NCI-H2081 treated with DMSO at 0.1 percent for 48 hours (cell line): ENCODE data around the gene SLC6A8.
"Not testable (repeated sequence)": the region's sequence is repeated elsewhere in the genome, so short reads cannot be mapped to it uniquely, and the experiment has no call there.

ENCODE experiments used
- DNase-seq: peaks from one replicate; lab custom pipeline; 2025; lab: John Stamatoyannopoulos, UW

Gene SLC6A8

DNA sequence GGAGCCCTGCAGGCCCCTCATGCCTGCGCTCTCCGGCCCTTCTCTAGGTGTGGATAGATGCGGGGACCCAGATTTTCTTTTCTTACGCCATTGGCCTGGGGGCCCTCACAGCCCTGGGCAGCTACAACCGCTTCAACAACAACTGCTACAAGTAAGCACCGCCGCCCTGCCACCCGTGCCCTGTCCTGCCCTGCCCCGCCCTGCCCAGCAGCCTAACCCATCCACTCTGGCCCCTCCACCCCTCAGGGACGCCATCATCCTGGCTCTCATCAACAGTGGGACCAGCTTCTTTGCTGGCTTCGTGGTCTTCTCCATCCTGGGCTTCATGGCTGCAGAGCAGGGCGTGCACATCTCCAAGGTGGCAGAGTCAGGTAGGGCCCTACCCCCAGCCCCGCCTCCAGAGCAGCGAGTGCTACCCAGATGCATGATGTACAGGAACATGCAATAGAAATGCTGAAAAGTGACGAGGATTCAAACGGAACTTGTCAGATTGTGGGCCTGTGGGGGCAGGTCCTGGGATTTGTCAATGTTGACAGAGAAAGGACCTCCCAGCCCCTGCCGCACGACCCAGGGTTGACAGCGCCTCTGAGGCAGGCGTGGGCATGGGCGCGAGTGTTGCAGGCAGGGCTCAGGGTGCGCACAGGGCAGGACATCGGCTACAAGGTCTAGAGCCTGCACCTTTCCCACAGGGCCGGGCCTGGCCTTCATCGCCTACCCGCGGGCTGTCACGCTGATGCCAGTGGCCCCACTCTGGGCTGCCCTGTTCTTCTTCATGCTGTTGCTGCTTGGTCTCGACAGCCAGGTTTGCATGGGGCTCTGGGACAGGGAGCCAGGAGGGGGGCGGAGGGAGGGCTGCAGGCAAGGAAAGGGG is 5.7 kb downstream of the SLC6A8 start:
- no peak for DNase-seq

DNA sequence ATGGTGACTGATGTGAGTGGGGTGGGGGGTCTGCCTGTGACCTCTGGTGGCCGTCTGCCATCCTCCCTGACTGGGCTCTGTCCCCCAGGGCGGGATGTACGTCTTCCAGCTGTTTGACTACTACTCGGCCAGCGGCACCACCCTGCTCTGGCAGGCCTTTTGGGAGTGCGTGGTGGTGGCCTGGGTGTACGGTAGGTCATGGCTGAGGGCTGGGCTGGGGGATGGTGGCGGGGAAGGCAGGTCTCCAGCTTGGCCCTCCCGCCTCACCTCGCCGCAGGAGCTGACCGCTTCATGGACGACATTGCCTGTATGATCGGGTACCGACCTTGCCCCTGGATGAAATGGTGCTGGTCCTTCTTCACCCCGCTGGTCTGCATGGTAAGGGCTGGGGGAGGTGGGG is 6.5 kb downstream of the SLC6A8 start:
- DNase-seq: not testable (repeated sequence)

DNA sequence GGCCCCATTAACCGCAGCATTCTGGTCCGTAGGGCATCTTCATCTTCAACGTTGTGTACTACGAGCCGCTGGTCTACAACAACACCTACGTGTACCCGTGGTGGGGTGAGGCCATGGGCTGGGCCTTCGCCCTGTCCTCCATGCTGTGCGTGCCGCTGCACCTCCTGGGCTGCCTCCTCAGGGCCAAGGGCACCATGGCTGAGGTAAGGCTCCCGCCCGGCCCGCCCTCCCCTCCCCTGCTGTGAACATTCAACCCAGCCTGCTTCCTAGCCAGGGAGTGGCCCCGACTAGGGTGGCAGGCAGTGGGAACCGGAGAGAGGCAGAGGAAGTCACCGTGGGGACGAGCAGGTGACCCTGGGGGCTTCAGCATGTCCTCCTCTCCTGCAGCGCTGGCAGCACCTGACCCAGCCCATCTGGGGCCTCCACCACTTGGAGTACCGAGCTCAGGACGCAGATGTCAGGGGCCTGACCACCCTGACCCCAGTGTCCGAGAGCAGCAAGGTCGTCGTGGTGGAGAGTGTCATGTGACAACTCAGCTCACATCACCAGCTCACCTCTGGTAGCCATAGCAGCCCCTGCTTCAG is 7.1 kb downstream of the SLC6A8 start:
- DNase-seq: no peak

DNA sequence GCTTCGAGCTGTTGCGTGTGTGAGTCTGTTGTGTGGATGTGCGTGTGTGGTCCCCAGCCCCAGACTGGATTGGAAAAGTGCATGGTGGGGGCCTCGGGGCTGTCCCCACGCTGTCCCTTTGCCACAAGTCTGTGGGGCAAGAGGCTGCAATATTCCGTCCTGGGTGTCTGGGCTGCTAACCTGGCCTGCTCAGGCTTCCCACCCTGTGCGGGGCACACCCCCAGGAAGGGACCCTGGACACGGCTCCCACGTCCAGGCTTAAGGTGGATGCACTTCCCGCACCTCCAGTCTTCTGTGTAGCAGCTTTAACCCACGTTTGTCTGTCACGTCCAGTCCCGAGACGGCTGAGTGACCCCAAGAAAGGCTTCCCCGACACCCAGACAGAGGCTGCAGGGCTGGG is 8.4 kb downstream of the SLC6A8 start:
- no peak for DNase-seq

DNA sequence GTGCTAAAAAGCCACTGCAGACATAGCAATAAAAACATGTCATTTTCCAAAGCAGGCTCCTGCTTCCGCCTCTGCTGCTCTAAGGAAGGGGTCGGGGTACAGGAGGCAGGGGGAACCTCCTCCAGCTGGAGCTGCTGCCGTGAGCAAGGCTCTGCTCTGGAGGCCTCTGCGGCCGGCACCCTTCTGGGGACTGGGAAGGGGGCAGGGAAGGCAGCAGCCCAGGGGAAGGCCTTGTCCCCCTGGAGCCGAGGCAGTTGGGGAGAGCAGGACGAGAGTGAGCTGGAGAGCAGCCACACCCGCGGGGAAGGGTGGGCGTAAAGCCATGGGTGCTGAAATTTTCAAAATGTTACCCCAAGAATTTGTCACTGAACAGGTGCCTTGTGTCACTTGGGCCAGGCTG is 8.8 kb downstream of the SLC6A8 start:
- not testable (repeated sequence) for DNase-seq

DNA sequence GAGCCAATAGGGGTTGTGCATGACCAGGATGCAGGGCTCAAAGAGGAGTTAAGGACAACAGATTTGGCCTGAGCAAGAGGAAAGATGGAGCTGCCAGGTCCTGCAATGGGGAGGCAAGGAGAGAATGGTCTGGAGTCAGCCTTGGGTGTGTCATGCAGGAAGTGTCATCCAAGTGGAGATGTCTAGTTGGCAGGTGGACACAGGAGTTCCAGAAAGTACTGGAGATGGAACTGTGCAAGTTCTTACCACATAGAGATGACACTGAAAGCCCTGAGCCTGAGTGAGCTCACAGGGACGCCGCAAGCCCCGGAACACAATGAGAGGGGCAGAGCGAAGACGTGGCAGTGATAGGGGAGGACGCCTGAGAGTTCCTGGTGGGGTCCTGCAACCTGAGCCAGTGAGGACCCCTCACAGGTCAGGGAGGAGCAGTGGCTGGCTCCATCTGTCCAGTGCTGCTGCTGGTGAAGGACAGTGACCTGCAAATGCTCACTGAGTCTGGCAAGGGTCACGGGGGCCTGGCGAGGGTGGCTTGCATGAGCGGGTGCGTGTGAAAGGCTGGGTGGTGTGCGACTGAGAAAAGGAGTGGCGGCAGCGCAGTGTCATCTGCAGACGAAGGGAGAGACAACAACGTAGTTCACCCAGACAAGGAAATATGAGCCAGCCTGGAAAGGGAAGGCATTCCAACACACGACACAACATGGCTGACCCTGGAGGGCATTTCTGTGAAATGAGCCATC is 9.4 kb downstream of the SLC6A8 start:
- not testable (repeated sequence) for DNase-seq

DNA sequence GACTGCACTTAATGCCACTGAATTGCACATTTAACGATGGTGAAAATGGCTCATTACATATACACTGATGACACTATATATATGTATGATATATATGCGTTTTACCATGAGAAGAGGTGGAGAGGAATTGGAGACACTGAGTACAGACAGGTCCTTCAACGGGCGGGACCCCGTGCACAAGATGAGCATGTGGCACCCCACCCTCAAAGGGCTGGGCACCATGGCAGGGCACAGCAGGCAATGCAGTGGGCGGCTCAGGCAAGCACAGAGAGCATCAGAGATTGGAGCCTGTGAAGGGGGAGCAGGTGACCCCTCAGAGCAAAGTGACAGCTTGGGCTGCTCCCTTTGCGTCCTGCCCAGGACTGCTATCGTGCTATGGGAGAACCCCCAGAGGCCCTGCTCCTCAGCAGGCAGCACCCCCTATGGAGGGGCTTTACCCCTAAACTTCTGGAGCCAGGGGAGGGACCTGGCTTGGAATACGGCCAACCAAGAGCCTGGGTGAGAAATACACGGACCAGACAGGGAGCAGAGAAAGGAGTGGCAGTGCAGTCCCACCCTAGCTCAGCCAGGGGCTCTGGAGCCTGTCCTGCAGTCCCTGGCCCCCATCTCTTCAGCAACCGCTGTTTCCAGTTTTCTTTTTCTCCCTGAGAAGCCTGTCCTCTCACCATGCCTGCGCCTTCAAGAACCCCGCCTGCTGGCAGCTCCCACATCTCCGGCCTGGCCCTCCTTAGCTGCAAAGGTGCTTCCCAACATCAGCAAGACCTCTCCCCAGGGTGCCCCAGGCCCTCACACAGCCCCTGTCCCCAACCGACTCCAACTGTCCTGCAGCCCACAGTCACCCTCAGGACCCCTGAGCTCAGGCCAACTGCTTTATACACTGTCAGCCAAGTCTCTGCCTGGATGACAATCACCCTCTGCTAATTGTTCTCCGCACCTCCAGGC is 10.5 kb downstream of the SLC6A8 start:
- no peak for DNase-seq

DNA sequence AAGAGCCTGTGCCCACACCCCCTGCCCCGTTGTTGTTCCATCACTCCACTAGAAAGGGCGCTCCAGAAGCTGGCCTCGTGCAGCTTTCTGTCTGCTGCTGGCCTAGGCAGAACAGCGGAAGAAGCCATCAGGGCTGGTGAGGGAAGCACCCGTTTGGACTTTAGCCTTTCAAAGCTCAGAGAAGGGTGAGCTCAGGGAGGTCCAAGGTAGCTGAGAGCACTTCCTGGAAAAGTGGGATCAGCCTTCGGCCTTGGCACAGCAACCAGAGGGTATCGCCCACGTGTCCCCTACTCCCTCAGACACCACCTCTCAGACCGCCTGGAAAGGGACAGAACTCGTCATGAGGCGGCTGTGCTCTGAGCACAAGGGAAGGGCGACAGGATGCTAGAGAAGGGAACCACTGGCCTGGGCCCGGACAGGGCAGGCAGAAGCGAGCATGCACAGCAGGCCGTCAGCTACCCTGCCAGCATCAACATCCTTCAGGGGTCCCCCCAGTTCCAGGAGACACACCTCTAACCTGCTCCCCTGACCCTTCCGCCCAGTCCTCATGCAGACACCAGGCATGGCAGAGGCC is 11.6 kb downstream of the SLC6A8 start:
- DNase-seq: not testable (repeated sequence)

DNA sequence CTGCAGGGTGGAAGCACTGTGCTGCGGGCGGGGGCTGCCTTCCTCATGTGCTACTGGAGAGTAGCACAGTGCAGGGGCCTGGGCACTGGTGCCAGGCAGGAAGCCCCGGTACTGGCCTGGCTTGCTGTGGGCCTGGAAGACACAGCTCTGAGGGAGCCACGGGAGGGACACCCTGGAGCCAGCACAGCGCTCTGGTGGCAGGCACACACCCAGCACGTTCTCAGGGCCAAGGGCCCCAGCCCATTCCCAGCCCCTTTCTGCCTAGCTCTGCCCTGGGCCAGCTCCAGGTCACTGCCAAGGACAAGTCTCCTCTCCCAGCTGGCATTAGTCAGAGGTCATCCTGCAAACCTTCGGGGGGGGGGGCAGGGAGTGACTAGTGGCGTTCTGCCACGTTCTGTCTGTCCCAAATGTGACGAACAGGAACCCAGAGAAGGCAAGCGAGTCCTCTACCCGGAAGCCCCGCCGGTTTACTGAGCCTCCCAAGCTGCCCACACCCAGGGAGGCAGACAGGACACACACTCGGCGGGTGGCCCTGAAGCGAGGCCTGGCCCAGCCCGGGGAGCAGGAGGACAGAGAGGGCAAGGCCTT is 12.2 kb downstream of the SLC6A8 start:
- DNase-seq: not testable (repeated sequence)

DNA sequence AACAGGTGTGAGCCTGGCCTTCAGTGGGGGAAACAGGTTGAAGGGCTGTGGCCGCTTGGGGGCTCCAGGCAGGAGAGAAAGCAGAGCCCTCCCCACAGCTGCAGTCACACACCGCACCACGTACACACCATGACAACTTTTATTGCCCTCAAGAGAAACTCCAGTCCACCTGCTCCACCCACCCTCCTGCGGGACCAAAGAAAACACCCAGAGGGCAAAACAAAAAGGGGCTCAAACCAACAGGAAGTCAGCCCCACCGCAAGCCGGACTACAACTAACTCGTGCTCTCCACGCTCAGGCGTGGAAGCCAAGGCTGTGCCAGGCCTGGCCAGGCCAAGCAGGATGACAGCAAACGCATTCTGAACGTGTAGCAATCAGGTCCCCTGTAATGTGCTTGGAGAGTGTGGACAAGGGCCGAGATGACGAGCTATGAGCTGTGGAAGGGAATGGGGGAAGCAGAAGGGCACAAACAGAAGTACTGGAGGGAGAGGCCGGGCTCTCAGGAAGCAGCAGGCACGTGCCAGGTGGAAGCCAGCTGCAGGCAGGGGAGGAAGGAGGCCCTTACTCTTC is 12.7 kb downstream of the SLC6A8 start:
- DNase-seq: no peak

DNA sequence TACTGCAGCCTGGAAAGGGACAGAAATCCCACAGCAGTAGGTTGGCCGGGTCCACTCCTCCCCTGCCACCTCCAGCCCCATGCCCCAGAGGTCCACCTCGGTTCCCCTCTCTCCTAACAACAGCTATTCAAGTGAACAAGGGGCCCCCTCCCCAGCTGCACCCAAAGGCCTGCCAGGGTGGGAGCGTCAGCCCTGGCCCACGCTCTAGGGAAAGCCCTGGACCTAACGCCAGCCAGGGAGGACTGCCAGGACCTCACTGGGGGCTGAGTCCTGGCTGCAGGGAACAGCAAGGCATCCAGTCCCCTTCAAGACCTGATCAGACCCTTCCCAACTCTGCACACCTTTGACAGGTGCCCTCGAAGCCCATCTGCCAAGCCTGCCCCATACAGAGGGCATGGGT is 13.2 kb downstream of the SLC6A8 start:
- DNase-seq: no peak

DNA sequence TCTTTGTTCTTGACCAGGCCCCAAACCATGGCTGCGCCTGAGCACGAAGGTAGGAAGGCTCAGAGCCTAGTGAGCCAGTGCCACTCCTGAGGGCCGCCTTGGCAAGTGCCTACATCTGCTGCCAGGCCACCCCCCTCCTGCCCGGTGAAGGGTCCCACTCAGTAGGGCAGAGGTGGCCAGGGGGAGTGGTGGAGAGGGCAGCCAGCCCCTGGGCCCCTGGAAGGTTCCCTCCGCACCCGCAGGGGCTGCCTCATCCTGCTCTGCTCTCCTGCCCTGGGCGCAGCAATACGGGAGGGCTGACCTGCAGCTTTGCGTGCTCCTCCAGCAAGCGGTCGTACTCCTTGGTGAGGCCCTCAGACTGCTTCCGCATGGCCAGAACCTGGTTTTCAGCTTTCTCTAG is 14.0 kb downstream of the SLC6A8 start:
- DNase-seq: no peak

DNA sequence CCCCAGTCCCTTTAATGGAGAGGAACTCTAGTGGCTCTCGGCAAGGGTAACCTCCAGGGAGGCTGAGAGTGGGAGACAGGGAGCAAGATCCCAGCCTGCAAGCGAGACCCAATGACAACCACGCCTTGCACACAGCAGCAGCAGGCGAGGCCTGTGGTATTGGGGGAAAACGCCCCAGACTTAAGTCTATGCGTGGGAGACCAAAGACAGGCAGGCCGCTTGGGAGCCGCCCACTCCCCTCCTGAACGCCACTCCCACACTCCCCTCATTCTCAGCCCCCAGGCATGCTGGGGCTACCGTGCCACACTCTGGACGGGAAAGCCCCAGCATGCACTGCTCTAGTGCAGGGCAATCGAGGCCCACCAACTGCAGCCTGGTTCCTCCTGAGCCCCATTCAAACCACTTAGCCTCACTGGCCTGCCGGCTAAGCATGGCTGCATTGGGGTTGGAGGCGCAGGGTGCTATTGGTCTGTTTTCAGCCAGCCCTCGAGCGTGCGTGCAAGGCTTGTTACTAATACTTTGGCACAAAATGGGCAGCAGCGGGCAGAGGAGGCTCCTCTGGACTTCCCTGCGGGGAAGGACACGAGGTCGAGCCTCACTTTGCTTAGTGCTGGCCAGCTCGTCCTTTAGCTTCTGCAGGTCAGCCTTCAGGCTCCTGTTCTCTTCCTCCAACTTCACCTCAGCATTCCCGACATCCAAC is 14.8 kb downstream of the SLC6A8 start:
- DNase-seq: no peak

DNA sequence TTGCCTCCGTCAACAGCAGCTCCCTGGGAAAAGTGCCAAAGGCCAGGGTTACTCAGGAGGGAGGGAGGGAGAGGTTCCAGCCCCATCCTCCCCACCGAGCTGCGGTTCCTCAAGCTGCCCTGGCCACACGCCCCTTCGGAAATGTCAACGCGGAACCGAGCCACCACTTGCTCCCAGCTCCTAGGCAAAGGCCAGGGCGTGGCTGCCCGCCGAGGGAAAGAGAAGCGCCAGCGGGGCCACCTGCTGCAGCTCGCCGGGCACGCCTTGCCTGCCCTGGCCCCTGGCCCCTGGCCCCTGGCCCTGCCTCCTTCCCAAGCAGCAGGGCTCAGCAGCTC is 15.3 kb downstream of the SLC6A8 start:
- no peak for DNase-seq

DNA sequence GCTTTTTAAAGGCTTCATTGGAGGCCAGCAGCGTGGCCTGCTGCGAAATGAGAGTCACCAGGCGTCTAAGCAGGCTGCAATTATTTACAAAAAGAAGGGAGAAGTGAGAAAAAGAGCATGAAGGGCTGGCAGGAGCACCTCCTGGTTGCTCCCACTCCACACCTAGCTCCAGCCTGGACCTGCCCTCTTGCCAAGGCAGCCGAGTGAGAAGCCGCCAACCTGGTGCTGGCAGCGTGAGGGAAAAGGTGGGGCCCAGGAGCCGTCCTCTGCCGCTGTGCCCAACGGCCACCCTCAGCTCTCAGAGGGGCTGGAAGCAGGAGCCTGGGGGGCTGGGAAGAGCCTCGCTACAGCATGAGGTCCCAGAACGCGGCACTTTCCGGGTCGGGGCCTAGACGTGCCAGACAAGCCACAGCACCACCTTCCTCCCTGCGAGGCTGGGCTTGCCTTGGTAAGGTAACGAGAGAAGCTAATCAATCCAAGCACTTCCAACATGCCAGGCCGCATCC is 16.3 kb downstream of the SLC6A8 start:
- DNase-seq: no peak

DNA sequence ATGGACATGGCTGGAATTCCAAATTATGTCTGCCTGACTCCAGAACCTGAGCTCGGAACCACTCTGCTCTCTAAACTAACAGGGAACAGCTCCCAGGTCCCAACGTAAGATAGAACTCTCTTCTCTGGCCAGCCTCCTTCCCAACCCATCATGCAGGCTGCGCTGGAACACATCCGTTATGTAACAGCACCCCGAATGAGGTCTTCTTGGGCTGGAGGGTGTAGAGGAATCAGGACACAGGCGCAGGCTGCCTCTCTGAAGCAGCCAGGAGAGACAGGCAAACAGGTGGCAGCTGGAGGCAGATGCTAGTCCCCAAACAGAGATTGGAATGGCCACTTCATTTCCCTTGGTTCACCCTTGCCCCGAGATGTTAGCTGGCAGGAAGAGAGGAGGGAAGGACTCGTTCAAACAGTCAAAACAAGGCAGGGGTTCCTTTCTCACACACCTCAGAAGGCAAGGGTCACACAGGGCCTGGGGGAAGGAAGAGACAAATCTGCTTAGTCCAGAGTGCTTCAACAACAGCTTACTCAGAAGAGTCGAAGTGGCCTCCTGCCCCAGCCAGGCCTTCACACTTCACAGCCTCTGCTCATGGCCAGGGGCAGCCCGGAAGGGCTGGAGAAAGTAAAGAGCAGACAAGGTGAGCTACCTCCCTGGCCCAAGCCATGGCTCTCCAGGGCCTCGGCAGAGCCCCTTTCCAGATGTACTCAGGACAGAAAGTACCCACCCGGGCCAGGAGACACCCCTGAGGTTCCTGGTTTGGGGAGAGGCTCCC is 17.1 kb downstream of the SLC6A8 start:
- not testable (repeated sequence) for DNase-seq

DNA sequence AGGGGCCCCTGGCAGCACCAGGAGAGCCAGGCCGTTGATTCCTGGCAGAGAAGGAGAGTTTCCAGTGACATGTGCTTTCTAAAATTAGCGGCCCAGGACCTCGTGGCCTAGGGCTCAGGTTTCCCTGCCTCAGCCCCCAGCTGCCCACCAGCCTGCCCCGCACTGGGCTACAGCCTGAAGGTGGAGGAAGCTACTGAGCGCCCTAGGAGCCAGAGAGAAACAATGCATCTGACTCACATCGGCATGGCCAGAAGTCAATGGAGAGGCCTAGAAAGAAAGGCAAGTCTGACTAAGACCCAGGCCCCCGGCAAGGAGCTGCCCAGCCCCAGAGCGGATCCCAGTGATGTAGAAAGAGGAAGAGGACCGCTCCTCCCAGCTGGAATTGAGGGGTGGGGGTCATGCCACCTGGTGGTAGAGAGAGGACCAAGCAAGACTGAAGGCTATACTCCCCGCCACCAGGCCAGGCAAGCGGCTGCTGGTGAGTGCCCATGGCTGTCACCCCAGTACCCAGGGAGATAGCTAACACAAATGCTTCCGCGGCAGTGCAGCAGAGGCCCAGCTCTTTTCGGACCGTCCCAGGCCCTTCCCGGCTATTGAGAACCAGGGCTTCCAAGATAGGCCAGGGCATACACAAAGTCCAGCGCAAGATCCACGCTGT is 17.8 kb downstream of the SLC6A8 start:
- DNase-seq: not testable (repeated sequence)

DNA sequence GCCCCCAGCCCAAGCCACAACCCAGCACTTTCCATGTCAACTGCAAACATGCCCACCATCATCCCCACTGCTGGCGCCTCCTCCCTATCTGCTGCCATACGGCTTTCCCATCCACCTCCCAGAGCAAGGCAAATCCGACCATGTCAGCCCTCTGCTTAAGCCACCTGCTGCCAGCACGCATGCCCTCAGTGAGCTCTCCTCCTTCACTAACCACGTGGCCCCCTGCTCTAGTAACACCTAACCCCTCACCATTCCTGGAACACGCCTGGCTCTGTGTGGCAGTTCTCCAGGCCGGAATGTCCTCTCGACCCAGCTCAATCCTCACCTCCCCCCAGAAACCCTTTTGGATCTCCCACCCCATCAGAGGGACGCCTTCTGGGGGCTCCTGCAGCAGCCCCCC is 19.1 kb downstream of the SLC6A8 start:
- no peak for DNase-seq

DNA sequence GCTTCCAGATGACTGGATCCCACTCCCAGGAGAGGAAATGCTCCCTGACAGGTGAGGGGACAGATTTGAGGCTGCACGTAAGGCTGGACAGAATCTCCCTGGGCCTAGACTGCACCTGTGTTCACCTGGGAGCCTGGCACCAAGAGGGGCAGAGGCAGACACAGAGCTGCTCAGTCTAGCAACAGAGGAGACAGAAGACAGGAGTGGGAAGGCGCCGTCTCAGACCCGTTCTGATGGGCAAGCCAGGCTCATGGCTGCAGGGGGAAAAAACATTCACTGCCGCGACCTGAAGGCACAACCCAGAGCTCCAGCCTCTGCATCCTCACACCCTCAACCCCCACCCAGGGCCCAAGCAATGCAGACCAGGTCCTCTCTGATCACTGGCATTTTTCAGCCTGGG is 19.7 kb downstream of the SLC6A8 start:
- DNase-seq: no peak
